ENCODE results near the gene PDZRN3. TPM values are rescaled to one million over a fixed set of nuclear protein-coding genes. Genes with fewer than 3 reads are reported as not detected.

Gene PDZRN3
- total and polyA plus RNA-seq, 10 donors = 1.5 to 5.5 (median 2.8) TPM

DNA sequence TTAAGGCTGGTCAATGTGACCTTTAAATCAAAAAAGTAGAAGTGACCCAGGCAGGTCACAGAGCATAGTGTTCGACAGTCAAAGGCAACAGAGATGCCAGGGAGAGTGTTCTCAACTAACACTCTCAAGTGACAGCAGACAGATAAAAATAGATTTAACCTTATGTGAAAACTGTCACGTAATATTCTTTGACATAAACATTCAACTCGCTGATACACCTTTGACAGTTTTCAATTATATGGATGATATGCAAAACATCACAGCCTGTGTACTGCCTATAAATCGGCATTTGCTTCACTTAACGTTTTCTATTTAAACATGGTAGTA, 15.5 kb downstream of the PDZRN3 start:
- no peak for DNase-seq
- Histone ChIP-seq H3K27me3 (replicated peaks in 1 of 7) (no peaks in the 10 kb centered on the region), H3K36me3 (no peaks in the 10 kb centered on the region), H3K9me3 (no peaks in the 10 kb centered on the region), H3K4me3 (no peak overlapping the region), H3K27ac (no peak overlapping the region), H3K4me1 (no peaks in the 10 kb centered on the region)
- TF ChIP-seq POLR2AphosphoS5 (IDR thresholded peaks at IDR 0.05) (no peak), POLR2A (IDR thresholded peaks at IDR 0.05) (no peak)
- TF ChIP-seq, protein P1, sequence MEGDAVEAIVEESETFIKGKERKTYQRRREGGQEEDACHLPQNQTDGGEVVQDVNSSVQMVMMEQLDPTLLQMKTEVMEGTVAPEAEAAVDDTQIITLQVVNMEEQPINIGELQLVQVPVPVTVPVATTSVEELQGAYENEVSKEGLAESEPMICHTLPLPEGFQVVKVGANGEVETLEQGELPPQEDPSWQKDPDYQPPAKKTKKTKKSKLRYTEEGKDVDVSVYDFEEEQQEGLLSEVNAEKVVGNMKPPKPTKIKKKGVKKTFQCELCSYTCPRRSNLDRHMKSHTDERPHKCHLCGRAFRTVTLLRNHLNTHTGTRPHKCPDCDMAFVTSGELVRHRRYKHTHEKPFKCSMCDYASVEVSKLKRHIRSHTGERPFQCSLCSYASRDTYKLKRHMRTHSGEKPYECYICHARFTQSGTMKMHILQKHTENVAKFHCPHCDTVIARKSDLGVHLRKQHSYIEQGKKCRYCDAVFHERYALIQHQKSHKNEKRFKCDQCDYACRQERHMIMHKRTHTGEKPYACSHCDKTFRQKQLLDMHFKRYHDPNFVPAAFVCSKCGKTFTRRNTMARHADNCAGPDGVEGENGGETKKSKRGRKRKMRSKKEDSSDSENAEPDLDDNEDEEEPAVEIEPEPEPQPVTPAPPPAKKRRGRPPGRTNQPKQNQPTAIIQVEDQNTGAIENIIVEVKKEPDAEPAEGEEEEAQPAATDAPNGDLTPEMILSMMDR (IDR thresholded peaks at IDR 0.05 in 8 of 11, conservative IDR thresholded peaks at IDR 0.05 in 3 of 11) = no peak
- intact Hi-C loops (cut with DNase I; ENCODE audit: low total_unique reads) = no loop called here
- WGBS, 5 donors = 83 to 89% (median 87%) methylated on average over 5 of the region's 5 CpGs

DNA sequence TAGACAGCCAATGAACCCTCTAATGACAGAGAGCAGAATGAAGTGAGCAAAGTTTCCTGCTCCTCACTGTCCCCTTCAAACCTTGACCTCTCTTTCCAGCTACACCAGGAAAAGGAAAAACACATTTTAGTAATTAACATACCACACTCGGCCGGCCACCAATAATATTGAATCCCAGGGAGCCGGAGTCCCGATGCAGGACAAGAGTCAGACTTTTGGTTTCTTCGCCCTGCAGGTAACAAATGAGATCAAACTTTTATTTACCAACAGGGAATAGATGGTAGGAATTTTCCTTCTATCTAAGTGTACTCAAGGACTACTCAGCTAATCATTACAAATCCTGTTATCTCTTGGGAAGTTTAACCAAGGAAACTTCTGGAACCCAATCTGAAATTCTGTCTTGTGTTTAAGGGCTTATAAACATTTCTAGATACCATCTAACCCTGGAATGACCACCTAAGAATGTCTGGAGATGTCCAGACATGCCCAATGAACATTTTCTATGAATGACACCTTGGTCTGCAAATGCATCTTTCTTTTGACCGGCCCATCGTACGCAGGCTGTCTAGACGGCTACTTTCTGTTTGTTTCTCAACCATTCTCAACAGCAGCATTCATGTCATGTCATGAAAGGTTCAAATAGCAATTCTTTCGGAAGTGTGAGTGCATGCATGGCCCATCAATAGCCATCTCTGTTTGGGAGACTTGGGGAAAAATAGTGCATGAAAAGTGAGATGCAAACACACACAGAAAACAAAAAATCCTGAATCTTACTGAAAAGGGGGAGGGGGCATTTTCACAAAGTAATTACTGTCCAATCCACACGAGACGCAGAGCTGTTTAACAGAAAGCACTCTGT, 16.1 kb downstream of the PDZRN3 start:
- WGBS, 5 donors = 78 to 87% (median 83%) methylated on average over 12 of the region's 12 CpGs
- DNase-seq = no peak
- Histone ChIP-seq H3K4me1 (no peaks in the 10 kb centered on the region), H3K36me3 (no peaks in the 10 kb centered on the region), H3K4me3 (no peak overlapping the region), H3K27me3 (replicated peaks in 1 of 7) (no peaks in the 10 kb centered on the region), H3K27ac (no peak overlapping the region), H3K9me3 (no peaks in the 10 kb centered on the region)
- intact Hi-C loops (cut with DNase I; ENCODE audit: low total_unique reads) = no loop called here
- TF ChIP-seq, protein P1 (IDR thresholded peaks at IDR 0.05 in 8 of 11, conservative IDR thresholded peaks at IDR 0.05 in 3 of 11) = no peak
- TF ChIP-seq POLR2AphosphoS5 (IDR thresholded peaks at IDR 0.05) = no peak
- no peak for TF ChIP-seq POLR2A (IDR thresholded peaks at IDR 0.05)

DNA sequence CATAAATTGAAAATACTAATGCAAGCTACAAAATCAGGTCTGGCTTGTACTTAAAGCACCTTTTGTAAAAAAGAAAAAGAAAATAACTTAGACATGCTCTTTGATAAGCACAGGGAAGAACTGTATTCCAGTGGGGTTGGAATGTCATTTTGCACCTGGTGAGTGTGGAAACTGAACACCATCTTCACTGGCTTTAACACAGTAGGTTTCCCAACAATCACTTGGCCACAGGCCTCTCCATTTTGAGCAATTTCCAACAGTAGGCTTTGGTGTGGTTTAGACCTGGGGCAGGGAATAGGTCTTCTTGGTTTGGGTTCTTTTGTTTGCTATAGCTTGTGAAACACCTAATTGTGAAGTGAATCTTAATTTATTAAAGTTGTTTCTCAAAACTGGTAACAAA, 18.9 kb downstream of the PDZRN3 start:
- TF ChIP-seq POLR2AphosphoS5 (IDR thresholded peaks at IDR 0.05) = no peak
- Histone ChIP-seq H3K4me3 (no peak overlapping the region), H3K9me3 (no peaks in the 10 kb centered on the region), H3K36me3 (no peaks in the 10 kb centered on the region), H3K27me3 (replicated peaks in 1 of 7) (no peaks in the 10 kb centered on the region), H3K27ac (no peak overlapping the region), H3K4me1 (no peaks in the 10 kb centered on the region)
- intact Hi-C loops (cut with DNase I; ENCODE audit: low total_unique reads) = no loop called here
- DNase-seq = no peak

DNA sequence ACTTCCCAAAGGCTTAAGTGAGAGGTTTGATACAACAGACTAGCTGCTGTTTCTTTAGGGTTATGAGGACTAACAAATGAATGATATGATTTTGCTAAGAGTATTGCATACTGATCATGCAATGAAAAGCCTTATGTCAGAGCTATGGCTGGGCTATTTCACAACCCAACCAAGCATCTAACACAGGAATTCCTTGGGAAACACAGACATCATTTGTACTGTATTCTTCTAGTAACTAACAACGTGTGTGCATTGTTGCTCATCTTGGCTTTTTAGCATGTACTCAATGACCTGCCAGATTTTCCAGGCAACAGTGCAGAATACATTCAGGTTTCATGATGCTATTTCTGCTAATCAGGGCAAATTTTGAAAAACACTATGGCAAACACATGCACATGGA, 19.3 kb downstream of the PDZRN3 start:
- WGBS, 5 donors = 53 to 77% (median 75%) methylated on average over 1 of the region's 1 CpG
- H3K27ac ChIP-seq = no peak overlapping the region

More for the DNA sequence above, 19.3 kb downstream of the PDZRN3 start:
- Histone ChIP-seq H3K36me3 (no peaks in the 10 kb centered on the region), H3K4me3 (no peak overlapping the region), H3K27me3 (replicated peaks in 1 of 7) (no peaks in the 10 kb centered on the region), H3K4me1 (no peaks in the 10 kb centered on the region), H3K9me3 (no peaks in the 10 kb centered on the region)
- intact Hi-C loops (cut with DNase I; ENCODE audit: low total_unique reads) = no loop called here
- DNase-seq = no peak
- no peak for TF ChIP-seq POLR2A (IDR thresholded peaks at IDR 0.05)
- TF ChIP-seq, protein P1 (IDR thresholded peaks at IDR 0.05 in 8 of 11, conservative IDR thresholded peaks at IDR 0.05 in 3 of 11) = no peak
- no peak for TF ChIP-seq POLR2AphosphoS5 (IDR thresholded peaks at IDR 0.05)
